Measurements from ENCODE around the gene SLC2A9.

- TF ChIP-seq, protein P1, sequence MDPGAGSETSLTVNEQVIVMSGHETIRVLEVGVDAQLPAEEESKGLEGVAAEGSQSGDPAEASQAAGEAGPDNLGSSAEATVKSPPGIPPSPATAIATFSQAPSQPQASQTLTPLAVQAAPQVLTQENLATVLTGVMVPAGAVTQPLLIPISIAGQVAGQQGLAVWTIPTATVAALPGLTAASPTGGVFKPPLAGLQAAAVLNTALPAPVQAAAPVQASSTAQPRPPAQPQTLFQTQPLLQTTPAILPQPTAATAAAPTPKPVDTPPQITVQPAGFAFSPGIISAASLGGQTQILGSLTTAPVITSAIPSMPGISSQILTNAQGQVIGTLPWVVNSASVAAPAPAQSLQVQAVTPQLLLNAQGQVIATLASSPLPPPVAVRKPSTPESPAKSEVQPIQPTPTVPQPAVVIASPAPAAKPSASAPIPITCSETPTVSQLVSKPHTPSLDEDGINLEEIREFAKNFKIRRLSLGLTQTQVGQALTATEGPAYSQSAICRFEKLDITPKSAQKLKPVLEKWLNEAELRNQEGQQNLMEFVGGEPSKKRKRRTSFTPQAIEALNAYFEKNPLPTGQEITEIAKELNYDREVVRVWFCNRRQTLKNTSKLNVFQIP (CRISPR knock-in tag; IDR thresholded peaks at IDR 0.05; ENCODE audit: borderline replicate concordance, low read depth): no peak
- TF ChIP-seq PATZ1 (CRISPR knock-in tag; IDR thresholded peaks at IDR 0.05; ENCODE audit: borderline replicate concordance): no peak
- TF ChIP-seq RARB (CRISPR knock-in tag; IDR thresholded peaks at IDR 0.05): no peak
- no peak for TF ChIP-seq ZFP3 (CRISPR knock-in tag; IDR thresholded peaks at IDR 0.05)
- TF ChIP-seq TCF4 (CRISPR knock-in tag; IDR thresholded peaks at IDR 0.05; ENCODE audit: borderline replicate concordance): no peak
- no peak for TF ChIP-seq PPARA (CRISPR knock-in tag; IDR thresholded peaks at IDR 0.05; ENCODE audit: borderline replicate concordance)
- no peak for TF ChIP-seq CREB5 (CRISPR knock-in tag; IDR thresholded peaks at IDR 0.05; ENCODE audit: low read depth)
- TF ChIP-seq ARNTL (CRISPR knock-in tag; IDR thresholded peaks at IDR 0.05; ENCODE audit: borderline replicate concordance, low read depth): no peak
- TF ChIP-seq ISL1 (CRISPR knock-in tag; IDR thresholded peaks at IDR 0.05): no peak
- no peak for TF ChIP-seq ZNF70 (CRISPR knock-in tag; IDR thresholded peaks at IDR 0.05)
Measured at GRCh38 chr4:9944431-9945425, 76.6 kb downstream of the SLC2A9 start.
